Measurements from ENCODE around the gene MACROH2A2.

GRCh38 chr10:70119623-70120022, 67.0 kb downstream of the MACROH2A2 start:
- TF ChIP-seq CTCF (IDR thresholded peaks at IDR 0.05; ENCODE audit: control extremely low read depth in 1 of 3, insufficient read depth in 1 of 3, low read depth in 1 of 3, low read length in 3 of 3) (no peak), POLR2A (IDR thresholded peaks at IDR 0.05; ENCODE audit: control extremely low read depth in 1 of 2, low read depth in 2 of 2, low read length in 2 of 2) (no peak), EZH2 (IDR thresholded peaks at IDR 0.05; ENCODE audit: low read depth, low read length, severe bottlenecking) (no peak), POLR2AphosphoS5 (IDR thresholded peaks at IDR 0.05; ENCODE audit: low read depth, low read length) (no peak), RFX5 (IDR thresholded peaks at IDR 0.05; ENCODE audit: borderline replicate concordance, low read depth, low read length) (no peak), JUND (IDR thresholded peaks at IDR 0.05; ENCODE audit: low read length) (no peak), EGR1 (IDR thresholded peaks at IDR 0.05; ENCODE audit: borderline replicate concordance, low read depth, low read length) (no peak), CHD1 (IDR thresholded peaks at IDR 0.05; ENCODE audit: low read depth, low read length) (no peak), NANOG (IDR thresholded peaks at IDR 0.05; ENCODE audit: insufficient read depth, low read depth, low read length, poor library complexity, severe bottlenecking) (no peak), YY1 (IDR thresholded peaks at IDR 0.05; ENCODE audit: low read depth, low read length) (no peak), EP300 (IDR thresholded peaks at IDR 0.05; ENCODE audit: borderline replicate concordance in 1 of 2, low read depth in 2 of 2, low read length in 2 of 2) (no peak)
